WTC11 (cell line): ENCODE data around the gene EPGN. TPM values are rescaled to one million over a fixed set of nuclear protein-coding genes. Genes with fewer than 3 reads are reported as not detected.

Experiments
- ATAC-seq: fragments of 200-7000 bp; cut with Tn5 transposase; 2 replicates; pipeline ENCODE4 v1.10.0; 2021; ENCODE audit warnings: mild to moderate bottlenecking, moderate library complexity
- CTCF ChIA-PET: fragments of 300-600 bp; sonication (Branson Sonifier 250); formaldehyde crosslinking; loops from one replicate; lab custom pipeline; 2021; ENCODE audit warnings: antibody characterized with exemption; lab: Charles Lee
- POLR2A ChIA-PET: fragments of 350-600 bp; sonication (Branson Sonifier 250); formaldehyde crosslinking; loops from one replicate; lab custom pipeline; 2021; ENCODE audit warnings: antibody characterized with exemption; lab: Charles Lee
- DNase-seq: peaks from one replicate; pipeline ENCODE4 v3.0.0; 2021; ENCODE audit warnings: low spot score
- H3K27ac Mint-ChIP-seq: 2 replicates; pipeline ENCODE4 v1.8.0; 2021; ENCODE audit warnings: mixed read lengths
- H3K27me3 Mint-ChIP-seq: 2 replicates; pipeline ENCODE4 v1.8.0; 2021; ENCODE audit warnings: low read depth, mild to moderate bottlenecking, moderate library complexity, mixed read lengths
- H3K36me3 Mint-ChIP-seq: 2 replicates; pipeline ENCODE4 v1.8.0; 2021; ENCODE audit warnings: mixed read lengths
- H3K4me1 Mint-ChIP-seq: 2 replicates; pipeline ENCODE4 v1.8.0; 2022; ENCODE audit warnings: mixed read lengths
- H3K4me3 Mint-ChIP-seq: 2 replicates; pipeline ENCODE4 v1.8.0; 2021; ENCODE audit warnings: mild to moderate bottlenecking, moderate library complexity, mixed read lengths
- H3K9me3 Mint-ChIP-seq: 2 replicates; pipeline ENCODE4 v1.8.0; 2021; ENCODE audit warnings: mixed read lengths
- ATF1 ChIP-seq: sonication (generic); formaldehyde crosslinking; IDR thresholded peaks from 2 replicates; pipeline ENCODE4 v1.8.1; 2023; ENCODE audit warnings: mild to moderate bottlenecking, moderate library complexity, missing genetic modification reagents
- CREB1 ChIP-seq: sonication (generic); formaldehyde crosslinking; IDR thresholded peaks from 2 replicates; pipeline ENCODE4 v1.8.0; 2023; ENCODE audit warnings: mild to moderate bottlenecking, missing genetic modification reagents
- EMX1 ChIP-seq: fragments of 250-450 bp; sonication (Bioruptor Pico); IDR thresholded peaks from 2 replicates; pipeline ENCODE4 v1.8.0; 2021; ENCODE audit warnings: mild to moderate bottlenecking
- FOXK1 ChIP-seq: sonication (generic); formaldehyde crosslinking; IDR thresholded peaks from 2 replicates; pipeline ENCODE4 v1.8.0; 2022; ENCODE audit warnings: mild to moderate bottlenecking, moderate library complexity, missing genetic modification reagents
- GRHL2 ChIP-seq: fragments of 250-450 bp; sonication (Bioruptor Pico); IDR thresholded peaks from 2 replicates; pipeline ENCODE4 v1.8.0; 2022; ENCODE audit warnings: mild to moderate bottlenecking, moderate library complexity; ENCODE audit not compliant: insufficient replicate concordance, severe bottlenecking
- JUN ChIP-seq: sonication (generic); formaldehyde crosslinking; IDR thresholded peaks from 2 replicates; pipeline ENCODE4 v1.8.0; 2023; ENCODE audit warnings: mild to moderate bottlenecking, missing genetic modification reagents
- NFATC4 ChIP-seq: fragments of 250-450 bp; sonication (Bioruptor Pico); IDR thresholded peaks from 2 replicates; pipeline ENCODE4 v1.9.0; 2021; ENCODE audit warnings: mild to moderate bottlenecking
- NR3C1 ChIP-seq: sonication (generic); formaldehyde crosslinking; conservative IDR thresholded peaks from 2 replicates; pipeline ENCODE4 v1.8.1; 2023; ENCODE audit warnings: low read depth, mild to moderate bottlenecking, missing genetic modification reagents
- RELA ChIP-seq: sonication (generic); formaldehyde crosslinking; IDR thresholded peaks from 2 replicates; pipeline ENCODE4 v1.8.1; 2022; ENCODE audit warnings: missing genetic modification reagents, mild to moderate bottlenecking, borderline replicate concordance
- TCF7 ChIP-seq: sonication (generic); formaldehyde crosslinking; IDR thresholded peaks from 2 replicates; pipeline ENCODE4 v1.8.0; 2022; ENCODE audit warnings: mild to moderate bottlenecking, low read depth, missing genetic modification reagents, moderate library complexity
- ZNF219 ChIP-seq: sonication (generic); formaldehyde crosslinking; IDR thresholded peaks from 2 replicates; pipeline ENCODE4 v1.8.0; 2023; ENCODE audit warnings: missing genetic modification reagents, mild to moderate bottlenecking, borderline replicate concordance
- ZNF317 ChIP-seq: sonication (generic); formaldehyde crosslinking; IDR thresholded peaks from 2 replicates; pipeline ENCODE4 v1.8.1; 2023; ENCODE audit warnings: low read depth, mild to moderate bottlenecking, moderate library complexity, missing genetic modification reagents, borderline replicate concordance
- ZNF396 ChIP-seq: fragments of 250-450 bp; sonication (Bioruptor Pico); IDR thresholded peaks from 2 replicates; pipeline ENCODE4 v1.8.0; 2021; ENCODE audit warnings: mild to moderate bottlenecking, moderate library complexity, borderline replicate concordance
- total RNA-seq: library from RNA; stranded (reverse); gene quantifications from 3 replicates; pipeline ENCODE4 v1.2.3, GENCODE V29; 2021
- TF ChIP-seq, protein P1 (sequence below): fragments of 200-600 bp; IDR thresholded peaks from 2 replicates; pipeline ENCODE4 v1.8.0; 2022; ENCODE audit warnings: antibody characterized with exemption
- TF ChIP-seq, protein P2 (sequence below): sonication (generic); formaldehyde crosslinking; IDR thresholded peaks from 2 replicates; pipeline ENCODE4 v1.8.1; 2022; ENCODE audit warnings: mild to moderate bottlenecking, moderate library complexity, missing genetic modification reagents
- TF ChIP-seq, protein P3 (sequence below): sonication (generic); formaldehyde crosslinking; IDR thresholded peaks from 2 replicates; pipeline ENCODE4 v1.8.0; 2022; ENCODE audit warnings: missing genetic modification reagents
- TF ChIP-seq, protein P4 (sequence below): sonication (generic); formaldehyde crosslinking; IDR thresholded peaks from 2 replicates; pipeline ENCODE4 v1.8.1; 2023; ENCODE audit warnings: mild to moderate bottlenecking, missing genetic modification reagents, moderate library complexity
- TF ChIP-seq, protein P5 (sequence below): fragments of 250-450 bp; sonication (Bioruptor Pico); IDR thresholded peaks from 2 replicates; pipeline ENCODE4 v1.8.0; 2021; ENCODE audit warnings: mild to moderate bottlenecking
- TF ChIP-seq, protein P6 (sequence below): sonication (generic); formaldehyde crosslinking; IDR thresholded peaks from 2 replicates; pipeline ENCODE4 v1.8.1; 2022; ENCODE audit warnings: mild to moderate bottlenecking, missing genetic modification reagents, moderate library complexity, borderline replicate concordance
- TF ChIP-seq, protein P7 (sequence below): fragments of 250-450 bp; sonication (Bioruptor Pico); IDR thresholded peaks from 2 replicates; pipeline ENCODE4 v1.9.0; 2021; ENCODE audit warnings: moderate library complexity, mild to moderate bottlenecking, inconsistent platforms, borderline replicate concordance
- TF ChIP-seq, protein P8 (sequence below): fragments of 250-450 bp; sonication (Bioruptor Pico); conservative IDR thresholded peaks from 2 replicates; pipeline ENCODE4 v1.9.0; 2021; ENCODE audit warnings: mild to moderate bottlenecking

EPGN gene
- total RNA-seq, 1 experiment from 2014 or later, result not detected

DNA sequence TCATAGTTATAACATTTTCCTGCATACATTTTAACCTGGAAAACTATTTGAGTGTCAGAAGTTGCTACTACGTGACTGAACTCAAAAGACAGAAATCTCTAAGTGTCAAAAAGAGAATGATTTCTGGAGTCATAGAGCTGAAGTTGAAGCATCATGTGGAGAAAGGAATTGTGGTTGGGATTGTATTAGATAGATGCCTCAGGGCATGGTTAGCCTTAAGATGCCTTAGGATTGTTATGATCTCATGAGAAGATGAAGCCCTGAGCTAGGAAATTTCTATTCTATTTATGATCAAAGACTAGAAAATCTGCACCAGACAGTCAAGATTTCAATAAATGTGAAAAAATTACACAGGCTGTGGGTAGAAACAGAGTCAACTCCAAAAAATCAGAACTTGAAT is 20.2 kb downstream of the EPGN start (continued):
- TF ChIP-seq CREB1 (CRISPR knock-in tag) (no peak), ZNF396 (CRISPR knock-in tag) (no peak), TCF7 (CRISPR knock-in tag) (no peak), GRHL2 (CRISPR knock-in tag) (no peak), FOXK1 (no peak)
- TF ChIP-seq, protein P1, sequence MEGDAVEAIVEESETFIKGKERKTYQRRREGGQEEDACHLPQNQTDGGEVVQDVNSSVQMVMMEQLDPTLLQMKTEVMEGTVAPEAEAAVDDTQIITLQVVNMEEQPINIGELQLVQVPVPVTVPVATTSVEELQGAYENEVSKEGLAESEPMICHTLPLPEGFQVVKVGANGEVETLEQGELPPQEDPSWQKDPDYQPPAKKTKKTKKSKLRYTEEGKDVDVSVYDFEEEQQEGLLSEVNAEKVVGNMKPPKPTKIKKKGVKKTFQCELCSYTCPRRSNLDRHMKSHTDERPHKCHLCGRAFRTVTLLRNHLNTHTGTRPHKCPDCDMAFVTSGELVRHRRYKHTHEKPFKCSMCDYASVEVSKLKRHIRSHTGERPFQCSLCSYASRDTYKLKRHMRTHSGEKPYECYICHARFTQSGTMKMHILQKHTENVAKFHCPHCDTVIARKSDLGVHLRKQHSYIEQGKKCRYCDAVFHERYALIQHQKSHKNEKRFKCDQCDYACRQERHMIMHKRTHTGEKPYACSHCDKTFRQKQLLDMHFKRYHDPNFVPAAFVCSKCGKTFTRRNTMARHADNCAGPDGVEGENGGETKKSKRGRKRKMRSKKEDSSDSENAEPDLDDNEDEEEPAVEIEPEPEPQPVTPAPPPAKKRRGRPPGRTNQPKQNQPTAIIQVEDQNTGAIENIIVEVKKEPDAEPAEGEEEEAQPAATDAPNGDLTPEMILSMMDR, result no peak

DNA sequence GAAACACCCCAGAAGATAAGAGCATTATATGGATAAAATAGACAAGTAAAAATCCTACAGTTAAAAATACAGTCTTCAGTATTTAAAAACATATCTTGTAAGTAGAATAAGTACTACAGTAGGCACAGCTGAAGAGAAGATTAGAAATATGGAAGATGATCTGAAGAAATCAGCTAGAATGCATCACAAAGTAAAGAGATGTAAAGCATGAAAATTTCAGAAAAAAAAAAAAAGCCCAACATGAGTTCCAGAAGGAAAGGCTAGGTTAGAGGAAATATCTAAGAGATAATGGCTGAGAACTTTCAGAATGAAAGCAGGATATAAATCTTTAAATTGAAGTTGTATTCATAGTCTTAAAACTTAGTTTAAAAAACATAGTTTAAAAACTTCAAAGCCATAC is 21.0 kb downstream of the EPGN start:
- Mint-ChIP-seq H3K27me3 (no peaks in the 10 kb centered on the region), H3K36me3 (no peaks in the 10 kb centered on the region), H3K27ac (no peak overlapping the region), H3K4me1 (peaks cover 8% of the 10 kb centered on the region), H3K9me3 (peaks cover 4% of the 10 kb centered on the region), H3K4me3 (no peak overlapping the region)
- DNase-seq (no peak), ATAC-seq (no peak)
- TF ChIP-seq, protein P2, sequence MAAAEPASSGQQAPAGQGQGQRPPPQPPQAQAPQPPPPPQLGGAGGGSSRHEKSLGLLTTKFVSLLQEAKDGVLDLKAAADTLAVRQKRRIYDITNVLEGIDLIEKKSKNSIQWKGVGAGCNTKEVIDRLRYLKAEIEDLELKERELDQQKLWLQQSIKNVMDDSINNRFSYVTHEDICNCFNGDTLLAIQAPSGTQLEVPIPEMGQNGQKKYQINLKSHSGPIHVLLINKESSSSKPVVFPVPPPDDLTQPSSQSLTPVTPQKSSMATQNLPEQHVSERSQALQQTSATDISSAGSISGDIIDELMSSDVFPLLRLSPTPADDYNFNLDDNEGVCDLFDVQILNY (CRISPR knock-in tag), result no peak
- TF ChIP-seq, protein P3, sequence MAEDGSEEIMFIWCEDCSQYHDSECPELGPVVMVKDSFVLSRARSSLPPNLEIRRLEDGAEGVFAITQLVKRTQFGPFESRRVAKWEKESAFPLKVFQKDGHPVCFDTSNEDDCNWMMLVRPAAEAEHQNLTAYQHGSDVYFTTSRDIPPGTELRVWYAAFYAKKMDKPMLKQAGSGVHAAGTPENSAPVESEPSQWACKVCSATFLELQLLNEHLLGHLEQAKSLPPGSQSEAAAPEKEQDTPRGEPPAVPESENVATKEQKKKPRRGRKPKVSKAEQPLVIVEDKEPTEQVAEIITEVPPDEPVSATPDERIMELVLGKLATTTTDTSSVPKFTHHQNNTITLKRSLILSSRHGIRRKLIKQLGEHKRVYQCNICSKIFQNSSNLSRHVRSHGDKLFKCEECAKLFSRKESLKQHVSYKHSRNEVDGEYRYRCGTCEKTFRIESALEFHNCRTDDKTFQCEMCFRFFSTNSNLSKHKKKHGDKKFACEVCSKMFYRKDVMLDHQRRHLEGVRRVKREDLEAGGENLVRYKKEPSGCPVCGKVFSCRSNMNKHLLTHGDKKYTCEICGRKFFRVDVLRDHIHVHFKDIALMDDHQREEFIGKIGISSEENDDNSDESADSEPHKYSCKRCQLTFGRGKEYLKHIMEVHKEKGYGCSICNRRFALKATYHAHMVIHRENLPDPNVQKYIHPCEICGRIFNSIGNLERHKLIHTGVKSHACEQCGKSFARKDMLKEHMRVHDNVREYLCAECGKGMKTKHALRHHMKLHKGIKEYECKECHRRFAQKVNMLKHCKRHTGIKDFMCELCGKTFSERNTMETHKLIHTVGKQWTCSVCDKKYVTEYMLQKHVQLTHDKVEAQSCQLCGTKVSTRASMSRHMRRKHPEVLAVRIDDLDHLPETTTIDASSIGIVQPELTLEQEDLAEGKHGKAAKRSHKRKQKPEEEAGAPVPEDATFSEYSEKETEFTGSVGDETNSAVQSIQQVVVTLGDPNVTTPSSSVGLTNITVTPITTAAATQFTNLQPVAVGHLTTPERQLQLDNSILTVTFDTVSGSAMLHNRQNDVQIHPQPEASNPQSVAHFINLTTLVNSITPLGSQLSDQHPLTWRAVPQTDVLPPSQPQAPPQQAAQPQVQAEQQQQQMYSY (CRISPR knock-in tag), result no peak
- TF ChIP-seq RELA (no peak), NFATC4 (CRISPR knock-in tag) (no peak), ZNF219 (CRISPR knock-in tag) (no peak), JUN (no peak), EMX1 (CRISPR knock-in tag) (no peak), ZNF317 (CRISPR knock-in tag) (no peak), ATF1 (CRISPR knock-in tag) (no peak), NR3C1 (CRISPR knock-in tag) (no peak)
- TF ChIP-seq, protein P4, sequence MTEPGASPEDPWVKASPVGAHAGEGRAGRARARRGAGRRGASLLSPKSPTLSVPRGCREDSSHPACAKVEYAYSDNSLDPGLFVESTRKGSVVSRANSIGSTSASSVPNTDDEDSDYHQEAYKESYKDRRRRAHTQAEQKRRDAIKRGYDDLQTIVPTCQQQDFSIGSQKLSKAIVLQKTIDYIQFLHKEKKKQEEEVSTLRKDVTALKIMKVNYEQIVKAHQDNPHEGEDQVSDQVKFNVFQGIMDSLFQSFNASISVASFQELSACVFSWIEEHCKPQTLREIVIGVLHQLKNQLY (CRISPR knock-in tag), result no peak
- TF ChIP-seq, protein P5, sequence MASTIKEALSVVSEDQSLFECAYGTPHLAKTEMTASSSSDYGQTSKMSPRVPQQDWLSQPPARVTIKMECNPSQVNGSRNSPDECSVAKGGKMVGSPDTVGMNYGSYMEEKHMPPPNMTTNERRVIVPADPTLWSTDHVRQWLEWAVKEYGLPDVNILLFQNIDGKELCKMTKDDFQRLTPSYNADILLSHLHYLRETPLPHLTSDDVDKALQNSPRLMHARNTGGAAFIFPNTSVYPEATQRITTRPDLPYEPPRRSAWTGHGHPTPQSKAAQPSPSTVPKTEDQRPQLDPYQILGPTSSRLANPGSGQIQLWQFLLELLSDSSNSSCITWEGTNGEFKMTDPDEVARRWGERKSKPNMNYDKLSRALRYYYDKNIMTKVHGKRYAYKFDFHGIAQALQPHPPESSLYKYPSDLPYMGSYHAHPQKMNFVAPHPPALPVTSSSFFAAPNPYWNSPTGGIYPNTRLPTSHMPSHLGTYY, result no peak
- TF ChIP-seq, protein P6, sequence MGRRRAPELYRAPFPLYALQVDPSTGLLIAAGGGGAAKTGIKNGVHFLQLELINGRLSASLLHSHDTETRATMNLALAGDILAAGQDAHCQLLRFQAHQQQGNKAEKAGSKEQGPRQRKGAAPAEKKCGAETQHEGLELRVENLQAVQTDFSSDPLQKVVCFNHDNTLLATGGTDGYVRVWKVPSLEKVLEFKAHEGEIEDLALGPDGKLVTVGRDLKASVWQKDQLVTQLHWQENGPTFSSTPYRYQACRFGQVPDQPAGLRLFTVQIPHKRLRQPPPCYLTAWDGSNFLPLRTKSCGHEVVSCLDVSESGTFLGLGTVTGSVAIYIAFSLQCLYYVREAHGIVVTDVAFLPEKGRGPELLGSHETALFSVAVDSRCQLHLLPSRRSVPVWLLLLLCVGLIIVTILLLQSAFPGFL (CRISPR knock-in tag), result no peak
- TF ChIP-seq, protein P7, sequence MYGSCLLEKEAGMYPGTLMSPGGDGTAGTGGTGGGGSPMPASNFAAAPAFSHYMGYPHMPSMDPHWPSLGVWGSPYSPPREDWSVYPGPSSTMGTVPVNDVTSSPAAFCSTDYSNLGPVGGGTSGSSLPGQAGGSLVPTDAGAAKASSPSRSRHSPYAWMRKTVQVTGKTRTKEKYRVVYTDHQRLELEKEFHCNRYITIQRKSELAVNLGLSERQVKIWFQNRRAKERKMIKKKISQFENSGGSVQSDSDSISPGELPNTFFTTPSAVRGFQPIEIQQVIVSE, result no peak
- TF ChIP-seq, protein P8, sequence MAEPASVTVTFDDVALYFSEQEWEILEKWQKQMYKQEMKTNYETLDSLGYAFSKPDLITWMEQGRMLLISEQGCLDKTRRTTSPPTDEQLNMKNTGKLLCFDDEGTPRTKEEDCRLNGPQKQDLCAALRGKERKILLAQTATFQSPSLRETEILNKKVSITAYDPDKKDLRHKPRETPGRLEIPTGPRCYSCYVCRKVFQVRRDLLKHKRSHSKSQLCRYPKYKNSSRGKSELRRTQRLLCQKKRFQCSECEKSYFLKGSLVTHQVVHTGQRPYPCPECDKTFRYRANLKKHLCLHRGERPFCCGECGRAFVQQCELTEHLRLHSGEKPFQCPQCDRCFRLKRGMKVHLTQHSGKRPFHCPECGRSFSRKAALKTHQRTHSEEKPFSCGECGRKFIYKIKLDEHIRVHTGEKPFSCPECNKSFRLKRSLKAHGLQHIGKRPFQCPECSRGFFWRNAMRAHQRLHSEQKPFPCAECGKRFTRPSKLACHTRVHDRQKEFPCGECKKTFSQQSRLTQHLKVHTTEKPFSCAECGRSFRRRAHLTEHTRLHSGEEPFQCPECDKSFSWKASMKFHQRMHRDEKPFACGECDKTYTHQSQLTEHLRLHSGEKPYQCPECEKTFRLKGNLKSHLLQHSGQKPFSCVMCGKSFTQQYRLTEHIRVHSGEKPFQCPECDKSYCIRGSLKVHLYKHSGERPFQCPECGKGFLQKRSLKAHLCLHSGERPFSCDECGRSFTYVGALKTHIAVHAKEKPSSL, result no peak
- ChIA-PET CTCF (no interaction called here), POLR2A (no interaction called here)
